ENCODE data around the gene KRT32.
"Not testable (repeated sequence)": the region's sequence is repeated elsewhere in the genome, so short reads cannot be mapped to it uniquely, and the experiment has no call there.

Gene KRT32

GRCh38 chr17:41437254-41437653 is 29.9 kb downstream of the KRT32 start:
- H3K4me3 ChIP-seq (ENCODE audit: low read length): no peak overlapping the region
- H3K79me2 ChIP-seq (ENCODE audit: control insufficient read depth, low read length): no peaks in the 10 kb centered on the region
- TF ChIP-seq CTCF (IDR thresholded peaks at IDR 0.05; ENCODE audit: low read depth, low read length, poor library complexity, severe bottlenecking) (no peak), EZH2phosphoT487 (IDR thresholded peaks at IDR 0.05; ENCODE audit: borderline replicate concordance, low read length) (no peak)
- no peaks in the 10 kb centered on the region for H3K9me2 ChIP-seq (replicated peaks; ENCODE audit: control insufficient read depth, low read length)
- no peaks in the 10 kb centered on the region for H3F3A ChIP-seq (ENCODE audit: control insufficient read depth, insufficient read depth)
- no peak overlapping the region for H3K27ac ChIP-seq (ENCODE audit: low read depth, low read length)
- H4K20me1 ChIP-seq (ENCODE audit: control insufficient read depth, insufficient read depth, low read depth, low read length): no peaks in the 10 kb centered on the region
- H3K4me1 ChIP-seq (ENCODE audit: control insufficient read depth, low read length): no peaks in the 10 kb centered on the region
- H3K9me3 ChIP-seq (ENCODE audit: control insufficient read depth, insufficient read depth, low read length): no peaks in the 10 kb centered on the region
- peaks cover 29% of the 10 kb centered on the region for H3K27me3 ChIP-seq (ENCODE audit: control insufficient read depth, low read length)
- H3K4me2 ChIP-seq (ENCODE audit: low read length): no peak overlapping the region
- H3K36me3 ChIP-seq (ENCODE audit: control insufficient read depth, low read length): no peaks in the 10 kb centered on the region

- no peaks in the 10 kb centered on the region for H3K4me1 ChIP-seq (ENCODE audit: control insufficient read depth, low read length)
- no peak overlapping the region for H3K27ac ChIP-seq (ENCODE audit: low read depth, low read length)
- H3K79me2 ChIP-seq (ENCODE audit: control insufficient read depth, low read length): no peaks in the 10 kb centered on the region
- no peaks in the 10 kb centered on the region for H3K36me3 ChIP-seq (ENCODE audit: control insufficient read depth, low read length)
- TF ChIP-seq CTCF (IDR thresholded peaks at IDR 0.05; ENCODE audit: low read depth, low read length, poor library complexity, severe bottlenecking) (no peak), EZH2phosphoT487 (IDR thresholded peaks at IDR 0.05; ENCODE audit: borderline replicate concordance, low read length) (no peak)
- H3F3A ChIP-seq (ENCODE audit: control insufficient read depth, insufficient read depth): no peaks in the 10 kb centered on the region
- H3K9me2 ChIP-seq (replicated peaks; ENCODE audit: control insufficient read depth, low read length): no peaks in the 10 kb centered on the region
- H3K4me3 ChIP-seq (ENCODE audit: low read length): no peak overlapping the region
- H4K20me1 ChIP-seq (ENCODE audit: control insufficient read depth, insufficient read depth, low read depth, low read length): no peaks in the 10 kb centered on the region
- H3K4me2 ChIP-seq (ENCODE audit: low read length): no peak overlapping the region
- H3K9me3 ChIP-seq (ENCODE audit: control insufficient read depth, insufficient read depth, low read length): no peaks in the 10 kb centered on the region
- peaks cover 15% of the 10 kb centered on the region for H3K27me3 ChIP-seq (ENCODE audit: control insufficient read depth, low read length)
Observed at GRCh38 chr17:41434415-41434814, 32.8 kb downstream of the KRT32 start.

- no peaks in the 10 kb centered on the region for H3K79me2 ChIP-seq (ENCODE audit: control insufficient read depth, low read length)
- H3K9me3 ChIP-seq (ENCODE audit: control insufficient read depth, insufficient read depth, low read length): no peaks in the 10 kb centered on the region
- H3K4me3 ChIP-seq (ENCODE audit: low read length): no peak overlapping the region
- peaks cover 14% of the 10 kb centered on the region for H3K27me3 ChIP-seq (ENCODE audit: control insufficient read depth, low read length)
- H3K9me2 ChIP-seq (replicated peaks; ENCODE audit: control insufficient read depth, low read length): no peaks in the 10 kb centered on the region
- H3F3A ChIP-seq (ENCODE audit: control insufficient read depth, insufficient read depth): no peaks in the 10 kb centered on the region
- TF ChIP-seq CTCF (IDR thresholded peaks at IDR 0.05; ENCODE audit: low read depth, low read length, poor library complexity, severe bottlenecking) (no peak), EZH2phosphoT487 (IDR thresholded peaks at IDR 0.05; ENCODE audit: borderline replicate concordance, low read length) (no peak)
- H3K36me3 ChIP-seq (ENCODE audit: control insufficient read depth, low read length): no peaks in the 10 kb centered on the region
- H4K20me1 ChIP-seq (ENCODE audit: control insufficient read depth, insufficient read depth, low read depth, low read length): no peaks in the 10 kb centered on the region
- no peak overlapping the region for H3K4me2 ChIP-seq (ENCODE audit: low read length)
- H3K4me1 ChIP-seq (ENCODE audit: control insufficient read depth, low read length): no peaks in the 10 kb centered on the region
- no peak overlapping the region for H3K27ac ChIP-seq (ENCODE audit: low read depth, low read length)
Observed at GRCh38 chr17:41434005-41434404, 33.2 kb downstream of the KRT32 start.

- no peaks in the 10 kb centered on the region for H3K4me1 ChIP-seq (ENCODE audit: control insufficient read depth, low read length)
- H3F3A ChIP-seq (ENCODE audit: control insufficient read depth, insufficient read depth): no peaks in the 10 kb centered on the region
- no peak overlapping the region for H3K4me3 ChIP-seq (ENCODE audit: low read length)
- H3K27me3 ChIP-seq (ENCODE audit: control insufficient read depth, low read length): peaks cover 14% of the 10 kb centered on the region
- H4K20me1 ChIP-seq (ENCODE audit: control insufficient read depth, insufficient read depth, low read depth, low read length): no peaks in the 10 kb centered on the region
- no peaks in the 10 kb centered on the region for H3K9me3 ChIP-seq (ENCODE audit: control insufficient read depth, insufficient read depth, low read length)
- no peak overlapping the region for H3K4me2 ChIP-seq (ENCODE audit: low read length)
- no peak overlapping the region for H3K27ac ChIP-seq (ENCODE audit: low read depth, low read length)
- TF ChIP-seq EZH2phosphoT487 (IDR thresholded peaks at IDR 0.05; ENCODE audit: borderline replicate concordance, low read length): no peak
- TF ChIP-seq CTCF (IDR thresholded peaks at IDR 0.05; ENCODE audit: low read depth, low read length, poor library complexity, severe bottlenecking): no peak
- no peaks in the 10 kb centered on the region for H3K79me2 ChIP-seq (ENCODE audit: control insufficient read depth, low read length)
- no peaks in the 10 kb centered on the region for H3K36me3 ChIP-seq (ENCODE audit: control insufficient read depth, low read length)
- H3K9me2 ChIP-seq (replicated peaks; ENCODE audit: control insufficient read depth, low read length): no peaks in the 10 kb centered on the region
Observed at GRCh38 chr17:41433586-41433985, 33.6 kb downstream of the KRT32 start.

- not testable (repeated sequence) for H3K4me3 ChIP-seq (ENCODE audit: low read length); H3K27me3 ChIP-seq (ENCODE audit: control insufficient read depth, low read length)
Observed at GRCh38 chr17:41430376-41430775, 36.8 kb downstream of the KRT32 start.

More at GRCh38 chr17:41430376-41430775, 36.8 kb downstream of the KRT32 start:
- not testable (repeated sequence) for H3K4me2 ChIP-seq (ENCODE audit: low read length); H3K36me3 ChIP-seq (ENCODE audit: control insufficient read depth, low read length); H3K4me1 ChIP-seq (ENCODE audit: control insufficient read depth, low read length); H3F3A ChIP-seq (ENCODE audit: control insufficient read depth, insufficient read depth); H4K20me1 ChIP-seq (ENCODE audit: control insufficient read depth, insufficient read depth, low read depth, low read length); H3K9me2 ChIP-seq (replicated peaks; ENCODE audit: control insufficient read depth, low read length); H3K9me3 ChIP-seq (ENCODE audit: control insufficient read depth, insufficient read depth, low read length); H3K27ac ChIP-seq (ENCODE audit: low read depth, low read length); H3K79me2 ChIP-seq (ENCODE audit: control insufficient read depth, low read length)
